ENCODE measurements around the gene MIEN1. TPM values are rescaled to one million over a fixed set of nuclear protein-coding genes. Genes with fewer than 3 reads are reported as not detected.

The MIEN1 gene
- polyA plus RNA-seq, 3 donors, result 61.7 to 141 (median 124) TPM

- TF ChIP-seq CTCF (IDR thresholded peaks at IDR 0.05), result no peak
- Mint-ChIP-seq H3K27ac (peak overlapping the region in 1 of 7 donors; percentile 49), H3K9me3 (peaks cover 0 to 5% (median 0%) of the 10 kb centered on the region in 7 donors), H3K4me1 (peaks cover 43% of the 10 kb centered on the region), H3K36me3 (no peaks in the 10 kb centered on the region), H3K4me3 (no peak overlapping the region), H3K27me3 (ENCODE audit: low read depth in 3 of 3) (peaks cover 14 to 20% (median 16%) of the 10 kb centered on the region in 3 donors)
- peaks cover 38 to 41% of the 10 kb centered on the region in 2 donors for H3K4me1 ChIP-seq (ENCODE audit: control insufficient read depth in 1 of 2, insufficient read depth in 2 of 2, low read length in 2 of 2)
- no peak overlapping the region for H3K4me3 ChIP-seq (replicated peaks in 1 of 3; ENCODE audit: low read depth in 2 of 3, low read length in 3 of 3)
- no peak overlapping the region for H3K4me2 ChIP-seq (replicated peaks; ENCODE audit: extremely low read depth, low read length, poor library complexity, severe bottlenecking)
- no peak overlapping the region for H3K27ac ChIP-seq (ENCODE audit: low read depth in 1 of 2, low read length in 2 of 2)
- DNase-seq, result no peak
- intact Hi-C loops (cut with micrococcal nuclease), result loop anchor here in 1 of 2 donors (10.0 kb wide), 1 partner anchor 212 kb away; no protein-coding TSS in a partner anchor
- H2AFZ ChIP-seq (ENCODE audit: insufficient read depth, low read depth, low read length, poor library complexity, severe bottlenecking), result peak overlapping the region; percentile 91
- no CpG with 5 or more reads among the region's 4 CpGs for WGBS (ENCODE audit: insufficient coverage)
- H3K79me2 ChIP-seq (ENCODE audit: insufficient read depth, low read length), result no peaks in the 10 kb centered on the region
- H3K27me3 ChIP-seq (ENCODE audit: control insufficient read depth in 2 of 2, insufficient read depth in 2 of 2, low read length in 2 of 2), result peaks cover 0 to 2% of the 10 kb centered on the region in 2 donors
- H3K36me3 ChIP-seq (replicated peaks in 1 of 2; ENCODE audit: control insufficient read depth in 1 of 2, insufficient read depth in 2 of 2, low read length in 2 of 2), result no peaks in the 10 kb centered on the region
- H3K9ac ChIP-seq (ENCODE audit: insufficient read depth, low read length, poor library complexity, severe bottlenecking), result no peak overlapping the region
- H3K9me3 ChIP-seq (replicated peaks in 1 of 2; ENCODE audit: control insufficient read depth in 1 of 2, insufficient read depth in 1 of 2, low read length in 2 of 2), result no peaks in the 10 kb centered on the region
- H4K20me1 ChIP-seq (ENCODE audit: insufficient read depth, low read length), result no peaks in the 10 kb centered on the region
These were observed 26.9 kb upstream of the MIEN1 start for GRCh38 chr17:39757176-39757662.

GRCh38 chr17:39756380-39757079 lies 26.2 kb upstream of the MIEN1 start:
- Histone ChIP-seq H4K20me1 (ENCODE audit: insufficient read depth, low read length) (no peaks in the 10 kb centered on the region), H2AFZ (ENCODE audit: insufficient read depth, low read depth, low read length, poor library complexity, severe bottlenecking) (peak overlapping the region; percentile 91), H3K79me2 (ENCODE audit: insufficient read depth, low read length) (no peaks in the 10 kb centered on the region), H3K27me3 (ENCODE audit: control insufficient read depth in 2 of 2, insufficient read depth in 2 of 2, low read length in 2 of 2) (peaks cover 0 to 2% of the 10 kb centered on the region in 2 donors), H3K27ac (ENCODE audit: low read depth in 1 of 2, low read length in 2 of 2) (no peak overlapping the region), H3K9ac (ENCODE audit: insufficient read depth, low read length, poor library complexity, severe bottlenecking) (no peak overlapping the region), H3K4me2 (replicated peaks; ENCODE audit: extremely low read depth, low read length, poor library complexity, severe bottlenecking) (no peak overlapping the region), H3K36me3 (replicated peaks in 1 of 2; ENCODE audit: control insufficient read depth in 1 of 2, insufficient read depth in 2 of 2, low read length in 2 of 2) (no peaks in the 10 kb centered on the region), H3K4me3 (replicated peaks in 1 of 3; ENCODE audit: low read depth in 2 of 3, low read length in 3 of 3) (no peak overlapping the region), H3K4me1 (ENCODE audit: control insufficient read depth in 1 of 2, insufficient read depth in 2 of 2, low read length in 2 of 2) (peaks cover 38 to 41% of the 10 kb centered on the region in 2 donors), H3K9me3 (replicated peaks in 1 of 2; ENCODE audit: control insufficient read depth in 1 of 2, insufficient read depth in 1 of 2, low read length in 2 of 2) (no peaks in the 10 kb centered on the region)
- intact Hi-C loops (cut with micrococcal nuclease), result loop anchor here in 1 of 2 donors (10.0 kb wide), 1 partner anchor 212 kb away; no protein-coding TSS in a partner anchor
- peak overlapping the region in 3 of 7 donors; percentile 61 to 90 (median 65) for H3K27ac Mint-ChIP-seq
- no CpG with 5 or more reads among the region's 7 CpGs for WGBS (ENCODE audit: insufficient coverage)
- peaks cover 12 to 22% (median 21%) of the 10 kb centered on the region in 3 donors for H3K27me3 Mint-ChIP-seq (ENCODE audit: low read depth in 3 of 3)
- H3K4me1 Mint-ChIP-seq, result peaks cover 43% of the 10 kb centered on the region
- peak overlapping the region in 1 of 2 donors; percentile 31 for H3K4me3 Mint-ChIP-seq
- TF ChIP-seq CTCF (IDR thresholded peaks at IDR 0.05), result no peak
- peaks cover 0 to 5% (median 0%) of the 10 kb centered on the region in 7 donors for H3K9me3 Mint-ChIP-seq
- DNase-seq, result no peak
- H3K36me3 Mint-ChIP-seq, result no peaks in the 10 kb centered on the region
